ENCODE results near the gene ZDHHC7.

DNA sequence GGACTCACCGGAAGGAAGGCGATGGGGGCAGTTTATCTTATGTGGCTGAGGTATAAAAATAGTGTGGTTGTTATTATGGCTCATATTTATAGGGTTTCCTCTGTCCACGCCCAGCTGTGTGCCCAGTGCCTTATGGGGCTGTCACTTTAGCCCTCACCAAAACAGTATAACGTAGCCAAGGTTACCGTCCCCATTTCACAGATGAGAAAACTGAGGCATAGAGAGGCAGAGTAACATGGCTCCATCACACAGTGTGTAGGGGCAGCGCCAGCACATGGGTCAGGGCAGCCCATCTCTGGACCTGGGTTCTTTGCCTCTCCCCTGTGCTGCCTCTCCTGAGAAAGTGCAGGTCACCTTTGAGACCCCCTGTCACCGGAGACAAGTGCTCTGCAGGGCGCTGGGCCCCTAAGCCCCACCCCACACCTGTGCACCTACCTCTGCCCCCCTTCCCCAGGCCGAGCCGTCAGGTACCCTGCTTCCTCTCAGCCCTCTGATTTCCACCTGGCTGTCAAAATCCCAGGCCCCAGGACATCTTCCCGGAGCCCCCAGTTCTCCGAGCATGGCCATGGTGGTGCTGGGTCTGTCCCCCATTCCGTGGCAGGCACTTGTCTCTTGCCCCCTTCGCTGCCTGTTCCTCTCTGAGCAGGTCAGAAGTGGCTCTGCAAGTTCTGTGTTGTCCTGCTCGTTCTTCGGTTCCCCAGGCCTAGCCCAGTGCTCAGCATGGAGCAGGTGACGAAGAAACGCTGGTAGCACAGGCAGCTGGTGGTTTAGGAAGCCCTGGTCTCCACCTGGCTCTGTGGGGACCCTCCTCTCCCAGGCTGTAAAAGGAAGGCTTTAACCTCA is 23.5 kb upstream of the ZDHHC7 start:
- TF ChIP-seq CTCF (IDR thresholded peaks at IDR 0.05) (no peak), POLR2A (IDR thresholded peaks at IDR 0.05) (no peak)
